Natural killer cell (primary cell): ENCODE data around the gene UBE4A. TPM values are rescaled to one million over a fixed set of nuclear protein-coding genes. Genes with fewer than 3 reads are reported as not detected.
A peak's percentile ranks its signal among the peaks of the same experiment; 100 is the strongest.

Experiments
- ATAC-seq, 3 donors: fragments of 150-1000 bp in 2 of 3; fragments of 200-7000 bp in 1 of 3; cut with Tn5 transposase; 1 replicate in 1 of 3; 2 replicates in 2 of 3; pipeline ENCODE4 v1.10.0; 2021; ENCODE audit warnings: mild to moderate bottlenecking in 2 of 3, moderate library complexity in 2 of 3
- DNase-seq, 2 donors: peaks; one replicate each; pipeline versions ENCODE4 v3.0.0 to v3.0.0-alpha.2; 2013 to 2021; ENCODE audit warnings: mixed read lengths in 1 of 2
- H3K27ac ChIP-seq: one replicate; pipeline ENCODE4 v1.5.1; 2013; ENCODE audit warnings: mild to moderate bottlenecking, low read length
- H3K27me3 ChIP-seq: one replicate; pipeline ENCODE4 v1.6.1; 2013; ENCODE audit warnings: low read length; ENCODE audit not compliant: control insufficient read depth, insufficient read depth
- H3K36me3 ChIP-seq: one replicate; pipeline ENCODE4 v1.6.1; 2013; ENCODE audit warnings: low read length; ENCODE audit not compliant: control insufficient read depth, insufficient read depth
- H3K4me1 ChIP-seq: one replicate; pipeline ENCODE4 v1.6.1; 2013; ENCODE audit warnings: low read length; ENCODE audit not compliant: control insufficient read depth, insufficient read depth
- H3K4me3 ChIP-seq: one replicate; pipeline ENCODE4 v1.5.1; 2013; ENCODE audit warnings: low read length
- H3K9me3 ChIP-seq: one replicate; pipeline ENCODE4 v1.6.1; 2013; ENCODE audit warnings: low read length; ENCODE audit not compliant: control insufficient read depth, insufficient read depth
- H3K27ac Mint-ChIP-seq, 2 donors: one replicate each; pipeline ENCODE4 v1.8.0; 2022; ENCODE audit warnings: mild to moderate bottlenecking in 2 of 2, mixed read lengths in 2 of 2, moderate library complexity in 1 of 2
- H3K27me3 Mint-ChIP-seq, 2 donors: one replicate each; pipeline ENCODE4 v1.8.0; 2022; ENCODE audit warnings: low read depth in 2 of 2, mixed read lengths in 2 of 2
- H3K36me3 Mint-ChIP-seq: one replicate; pipeline ENCODE4 v1.8.0; 2022; ENCODE audit warnings: mixed read lengths
- H3K4me1 Mint-ChIP-seq, 2 donors: one replicate each; pipeline ENCODE4 v1.8.0; 2022; ENCODE audit warnings: mixed read lengths in 2 of 2
- H3K4me3 Mint-ChIP-seq: one replicate; pipeline ENCODE4 v1.8.0; 2022; ENCODE audit warnings: mild to moderate bottlenecking, moderate library complexity, mixed read lengths
- H3K9me3 Mint-ChIP-seq, 2 donors: one replicate each; pipeline ENCODE4 v1.8.0; 2022; ENCODE audit warnings: mixed read lengths in 2 of 2
- WGBS: methylation state at CpG from one replicate; pipeline ENCODE4 v1.1.7; 2013; ENCODE audit warnings: missing lambda C conversion rate; ENCODE audit not compliant: insufficient coverage; 5-methylcytosine and 5-hydroxymethylcytosine counted together
- intact Hi-C: fragments of 100-400 bp; cut with micrococcal nuclease; formaldehyde crosslinking; loops from one replicate; pipeline ENCODE4 v1.14.2; 2022
- total RNA-seq, 4 donors: library from RNA; stranded (reverse); fragments of 120-200 nt in 1 of 4; gene quantifications; one replicate each; pipeline versions ENCODE4 v1.2.3 to v1.2.4, GENCODE V29; 2013 to 2022
- TF ChIP-seq, protein P1 (sequence below): fragments of 200-600 bp; IDR thresholded peaks from one replicate; pipeline ENCODE4 v1.8.0; 2022; ENCODE audit warnings: antibody characterized with exemption

The UBE4A gene
- total RNA-seq, 3 donors from 2014 or later (not counting 1 experiment from before 2014, with no cell fraction given), result 35.1 to 43.9 (median 37.0) TPM

DNA sequence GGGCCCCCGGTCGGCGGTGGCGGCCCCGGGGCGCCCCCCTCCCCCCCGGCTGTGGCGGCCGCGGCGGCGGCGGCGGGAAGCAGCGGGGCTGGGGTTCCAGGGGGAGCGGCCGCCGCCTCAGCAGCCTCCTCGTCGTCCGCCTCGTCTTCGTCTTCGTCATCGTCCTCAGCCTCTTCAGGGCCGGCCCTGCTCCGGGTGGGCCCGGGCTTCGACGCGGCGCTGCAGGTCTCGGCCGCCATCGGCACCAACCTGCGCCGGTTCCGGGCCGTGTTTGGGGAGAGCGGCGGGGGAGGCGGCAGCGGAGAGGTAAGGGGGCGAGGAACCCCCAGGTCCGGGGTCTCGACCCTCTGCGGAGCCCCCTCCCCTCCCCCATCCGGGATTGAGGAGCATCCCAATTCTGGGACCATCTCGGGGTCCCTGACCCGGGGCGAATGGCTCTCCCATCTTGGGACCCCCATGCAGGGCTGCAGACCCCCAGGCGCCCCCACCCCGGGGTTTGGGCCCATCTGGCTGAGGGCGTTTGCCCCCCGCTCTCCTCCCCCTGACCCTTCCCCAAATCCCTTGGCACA is 77.3 kb downstream of the UBE4A start:
- intact Hi-C loops, result no loop called here
- peak in 1 of 2 donors; percentile 79 for DNase-seq
- peak overlapping the region; percentile 69 for H3K4me3 ChIP-seq
- Mint-ChIP-seq H3K27ac (peak overlapping the region; percentile 94 to 98), H3K27me3 (no peaks in the 10 kb centered on the region), H3K9me3 (no peaks in the 10 kb centered on the region), H3K4me1 (peaks cover 63 to 68% of the 10 kb centered on the region in 2 donors), H3K36me3 (no peaks in the 10 kb centered on the region), H3K4me3 (peak overlapping the region; percentile 94)
- no peaks in the 10 kb centered on the region for H3K27me3 ChIP-seq
- TF ChIP-seq, protein P1, sequence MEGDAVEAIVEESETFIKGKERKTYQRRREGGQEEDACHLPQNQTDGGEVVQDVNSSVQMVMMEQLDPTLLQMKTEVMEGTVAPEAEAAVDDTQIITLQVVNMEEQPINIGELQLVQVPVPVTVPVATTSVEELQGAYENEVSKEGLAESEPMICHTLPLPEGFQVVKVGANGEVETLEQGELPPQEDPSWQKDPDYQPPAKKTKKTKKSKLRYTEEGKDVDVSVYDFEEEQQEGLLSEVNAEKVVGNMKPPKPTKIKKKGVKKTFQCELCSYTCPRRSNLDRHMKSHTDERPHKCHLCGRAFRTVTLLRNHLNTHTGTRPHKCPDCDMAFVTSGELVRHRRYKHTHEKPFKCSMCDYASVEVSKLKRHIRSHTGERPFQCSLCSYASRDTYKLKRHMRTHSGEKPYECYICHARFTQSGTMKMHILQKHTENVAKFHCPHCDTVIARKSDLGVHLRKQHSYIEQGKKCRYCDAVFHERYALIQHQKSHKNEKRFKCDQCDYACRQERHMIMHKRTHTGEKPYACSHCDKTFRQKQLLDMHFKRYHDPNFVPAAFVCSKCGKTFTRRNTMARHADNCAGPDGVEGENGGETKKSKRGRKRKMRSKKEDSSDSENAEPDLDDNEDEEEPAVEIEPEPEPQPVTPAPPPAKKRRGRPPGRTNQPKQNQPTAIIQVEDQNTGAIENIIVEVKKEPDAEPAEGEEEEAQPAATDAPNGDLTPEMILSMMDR, result no peak
- H3K36me3 ChIP-seq, result peaks cover 4% of the 10 kb centered on the region
- H3K27ac ChIP-seq, result peak overlapping the region; percentile 78
- peaks cover 30% of the 10 kb centered on the region for H3K4me1 ChIP-seq
- no peaks in the 10 kb centered on the region for H3K9me3 ChIP-seq
- under 1% methylated on average over 50 of the region's 55 CpGs for WGBS
- peak; percentile 19 to 32 (median 28) for ATAC-seq

- TF ChIP-seq, protein P1, result no peak
- WGBS, result under 1% methylated on average over 20 of the region's 28 CpGs
- no peaks in the 10 kb centered on the region for H3K9me3 ChIP-seq
- Mint-ChIP-seq H3K4me3 (peak overlapping the region; percentile 94), H3K4me1 (peaks cover 70 to 76% of the 10 kb centered on the region in 2 donors), H3K36me3 (no peaks in the 10 kb centered on the region), H3K27me3 (no peaks in the 10 kb centered on the region), H3K27ac (peak overlapping the region; percentile 94 to 98), H3K9me3 (no peaks in the 10 kb centered on the region)
- H3K27ac ChIP-seq, result peak overlapping the region; percentile 78
- no peak for ATAC-seq
- intact Hi-C loops, result loop anchor here (1.0 to 2.0 kb wide), 3 partner anchors 36 to 131 kb away; partner anchors contain the start of gene ATP5MG
- H3K4me3 ChIP-seq, result peak overlapping the region; percentile 69
- peak; percentile 32 to 74 for DNase-seq
- peaks cover 30% of the 10 kb centered on the region for H3K4me1 ChIP-seq
- H3K36me3 ChIP-seq, result peaks cover 4% of the 10 kb centered on the region
- H3K27me3 ChIP-seq, result no peaks in the 10 kb centered on the region
These were observed 78.1 kb downstream of the UBE4A start for GRCh38 chr11:118437208-118438125.

GRCh38 chr11:118438314-118438931 is 79.0 kb downstream of the UBE4A start:
- ATAC-seq, result peak; percentile 45 to 52 (median 46)
- peak overlapping the region; percentile 78 for H3K27ac ChIP-seq
- DNase-seq, result peak; percentile 49 to 85
- peak overlapping the region; percentile 94 to 98 for H3K27ac Mint-ChIP-seq
- no peaks in the 10 kb centered on the region for H3K27me3 ChIP-seq
- H3K9me3 Mint-ChIP-seq, result no peaks in the 10 kb centered on the region
- peaks cover 4% of the 10 kb centered on the region for H3K36me3 ChIP-seq
- no peaks in the 10 kb centered on the region for H3K27me3 Mint-ChIP-seq
- H3K4me3 Mint-ChIP-seq, result peak overlapping the region; percentile 94
- peak overlapping the region; percentile 69 for H3K4me3 ChIP-seq
- no peaks in the 10 kb centered on the region for H3K36me3 Mint-ChIP-seq
- TF ChIP-seq, protein P1, result no peak
- intact Hi-C loops, result loop anchor here (1.0 to 2.0 kb wide), 3 partner anchors 37 to 132 kb away; partner anchors contain the start of gene ATP5MG
- H3K9me3 ChIP-seq, result no peaks in the 10 kb centered on the region
- WGBS, result 0% methylated on average over 13 of the region's 14 CpGs
- H3K4me1 Mint-ChIP-seq, result peaks cover 80 to 85% of the 10 kb centered on the region in 2 donors
- peaks cover 30% of the 10 kb centered on the region for H3K4me1 ChIP-seq
